ENCODE data around the gene NCKAP5.

GRCh38 chr2:133596701-133597393, 28.6 kb upstream of the NCKAP5 start:
- TF ChIP-seq CTCF (IDR thresholded peaks at IDR 0.05; ENCODE audit: insufficient read depth, low read depth, low read length) (no peak), EZH2 (IDR thresholded peaks at IDR 0.05; ENCODE audit: insufficient read depth, low read length) (no peak)
